HepG2 (cell line): ENCODE data around the gene SLC38A3. TPM values are rescaled to one million over a fixed set of nuclear protein-coding genes. Genes with fewer than 3 reads are reported as not detected.
A peak's percentile ranks its signal among the peaks of the same experiment; 100 is the strongest.

Source experiments
- GABPA ChIP-seq, 2 experiments: IDR thresholded peaks; 2 replicates each; pipeline ENCODE4 v1.6.1; 2011 to 2016; ENCODE audit warnings: low read depth in 2 of 2, low read length in 1 of 2, missing biosample characterization in 1 of 2, missing genetic modification characterization in 1 of 2
- MIER2 ChIP-seq: IDR thresholded peaks from 2 replicates; pipeline ENCODE4 v1.6.1; 2016; ENCODE audit warnings: missing biosample characterization, missing genetic modification reagents
- NR2F2 ChIP-seq: IDR thresholded peaks from 2 replicates; pipeline ENCODE4 v1.6.1; 2012; ENCODE audit warnings: low read depth, inconsistent platforms, borderline replicate concordance
- PLRG1 ChIP-seq: fragments of 450-650 bp; conservative IDR thresholded peaks from 2 replicates; pipeline ENCODE4 v1.6.1; 2016
- SMC3 ChIP-seq: IDR thresholded peaks from 2 replicates; pipeline ENCODE4 v1.6.1; 2011; ENCODE audit warnings: low read length, improper control_type of control experiment
- STAG1 ChIP-seq: sonication (generic); formaldehyde crosslinking; IDR thresholded peaks from 2 replicates; pipeline ENCODE4 v1.4.0; 2020; ENCODE audit warnings: missing genetic modification reagents
- ZNF232 ChIP-seq: sonication (generic); formaldehyde crosslinking; IDR thresholded peaks from 2 replicates; pipeline ENCODE4 v1.4.0; 2020; ENCODE audit warnings: missing genetic modification reagents, borderline replicate concordance
- ZNF615 ChIP-seq: sonication (generic); formaldehyde crosslinking; IDR thresholded peaks from 2 replicates; pipeline ENCODE4 v1.5.0; 2020; ENCODE audit warnings: mild to moderate bottlenecking, missing genetic modification reagents, borderline replicate concordance
- polyA plus RNA-seq, 8 experiments: library from polyadenylated mRNA; depleted of rRNA in 3 of 8; stranded (reverse) in 7 of 8; unstranded in 1 of 8; fragments of >200 nt; fragmentation: Illumina TruSeq in 4 of 8; extraction: Trizol in 4 of 8; gene quantifications; 2 replicates each; pipeline versions ENCODE4 v1.2.1 to v1.2.3, GENCODE V29; 2011 to 2016; ENCODE audit warnings: low read depth in 4 of 8, missing spikeins in 1 of 8, mixed read lengths in 1 of 8; ENCODE audit not compliant: insufficient read depth in 1 of 8
- total RNA-seq, 5 experiments: library from RNA; depleted of rRNA; stranded (reverse); fragments of >200 nt; fragmentation: Illumina TruSeq; extraction: Trizol; gene quantifications; 2 replicates each; pipeline ENCODE4 v1.2.3, GENCODE V29; 2016; ENCODE audit warnings: low read depth in 1 of 5
- TF ChIP-seq, protein P1 (sequence below): conservative IDR thresholded peaks from 2 replicates; pipeline ENCODE4 v1.6.1; 2018; ENCODE audit warnings: missing genetic modification reagents
- TF ChIP-seq, protein P2 (sequence below): sonication (generic); formaldehyde crosslinking; IDR thresholded peaks from 2 replicates; pipeline ENCODE4 v1.4.0; 2020; ENCODE audit warnings: missing genetic modification reagents

The SLC38A3 gene
- total and polyA plus RNA-seq, 2 of the 13 experiments (the other 11 are each of a cell fraction or from before 2014, with no cell fraction given) = 29.8 to 164 TPM

DNA sequence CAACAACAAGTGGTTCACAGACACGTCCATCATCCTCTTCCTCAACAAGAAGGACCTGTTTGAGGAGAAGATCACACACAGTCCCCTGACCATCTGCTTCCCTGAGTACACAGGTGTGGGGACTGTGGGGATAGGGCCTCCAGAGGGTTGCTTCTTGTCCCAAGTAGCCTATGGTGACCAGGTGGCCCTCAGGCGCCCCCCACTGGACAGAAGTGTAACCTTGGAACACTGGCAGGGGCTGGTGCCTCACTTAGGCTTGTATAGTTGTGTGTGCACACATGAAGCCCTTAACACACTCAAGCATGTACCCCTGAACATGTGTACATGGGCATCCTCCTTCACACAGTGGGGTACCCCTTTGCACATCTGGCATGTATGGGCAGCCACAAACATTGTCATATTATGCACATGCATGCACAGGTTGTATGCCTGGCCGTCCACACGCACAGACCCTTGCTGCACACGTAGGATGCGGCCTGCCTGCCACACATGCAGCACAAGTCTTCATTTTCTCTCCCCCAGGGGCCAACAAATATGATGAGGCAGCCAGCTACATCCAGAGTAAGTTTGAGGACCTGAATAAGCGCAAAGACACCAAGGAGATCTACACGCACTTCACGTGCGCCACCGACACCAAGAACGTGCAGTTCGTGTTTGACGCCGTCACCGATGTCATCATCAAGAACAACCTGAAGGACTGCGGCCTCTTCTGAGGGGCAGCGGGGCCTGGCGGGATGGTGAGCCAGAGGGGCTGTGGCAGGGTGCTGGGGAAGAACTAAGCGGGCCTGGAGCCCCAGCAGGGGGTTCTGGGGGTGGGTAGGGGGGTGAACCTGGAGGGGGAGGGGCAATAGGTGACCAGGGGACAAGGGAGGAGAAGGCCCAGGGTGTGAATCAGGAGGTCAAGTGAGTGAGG lies 52.2 kb downstream of the SLC38A3 start (continued):
- no peak for TF ChIP-seq ZNF615 (CRISPR knock-in tag)
- TF ChIP-seq STAG1 (CRISPR knock-in tag) = peak; percentile 72
- TF ChIP-seq, protein P1, sequence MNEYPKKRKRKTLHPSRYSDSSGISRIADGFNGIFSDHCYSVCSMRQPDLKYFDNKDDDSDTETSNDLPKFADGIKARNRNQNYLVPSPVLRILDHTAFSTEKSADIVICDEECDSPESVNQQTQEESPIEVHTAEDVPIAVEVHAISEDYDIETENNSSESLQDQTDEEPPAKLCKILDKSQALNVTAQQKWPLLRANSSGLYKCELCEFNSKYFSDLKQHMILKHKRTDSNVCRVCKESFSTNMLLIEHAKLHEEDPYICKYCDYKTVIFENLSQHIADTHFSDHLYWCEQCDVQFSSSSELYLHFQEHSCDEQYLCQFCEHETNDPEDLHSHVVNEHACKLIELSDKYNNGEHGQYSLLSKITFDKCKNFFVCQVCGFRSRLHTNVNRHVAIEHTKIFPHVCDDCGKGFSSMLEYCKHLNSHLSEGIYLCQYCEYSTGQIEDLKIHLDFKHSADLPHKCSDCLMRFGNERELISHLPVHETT (CRISPR knock-in tag) = no peak
- TF ChIP-seq, protein P2, sequence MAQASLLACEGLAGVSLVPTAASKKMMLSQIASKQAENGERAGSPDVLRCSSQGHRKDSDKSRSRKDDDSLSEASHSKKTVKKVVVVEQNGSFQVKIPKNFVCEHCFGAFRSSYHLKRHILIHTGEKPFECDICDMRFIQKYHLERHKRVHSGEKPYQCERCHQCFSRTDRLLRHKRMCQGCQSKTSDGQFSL (CRISPR knock-in tag) = no peak
- no peak for TF ChIP-seq PLRG1
- peak; percentile 61 for TF ChIP-seq SMC3
- TF ChIP-seq NR2F2 = no peak
- TF ChIP-seq GABPA (IDR thresholded peaks at IDR 0.05; ENCODE audit: low read depth, low read length) = no peak
- TF ChIP-seq GABPA (CRISPR knock-in tag; IDR thresholded peaks at IDR 0.05; ENCODE audit: low read depth) = peak; percentile 53; the same call in 1 of the 2 replicates
- TF ChIP-seq ZNF232 (CRISPR knock-in tag) = no peak
- TF ChIP-seq MIER2 = no peak
